Fibroblast of pulmonary artery (primary cell): ENCODE data around the gene HOXC13.

Experiments
- DNase-seq: peaks from one replicate; pipeline ENCODE4 v3.0.0-alpha.2; 2010; ENCODE audit warnings: low read depth
- H3K4me3 ChIP-seq: replicated peaks from 2 replicates; pipeline ENCODE4 v1.5.1; 2011; ENCODE audit warnings: low read depth, mild to moderate bottlenecking, control low read depth, low read length, moderate library complexity
- TF ChIP-seq, protein P1 (sequence below): IDR thresholded peaks from 2 replicates; pipeline ENCODE4 v1.5.1; 2011; ENCODE audit warnings: mild to moderate bottlenecking, control low read depth, low read length, inconsistent platforms; ENCODE audit errors: missing control alignments

HOXC13 gene

DNA sequence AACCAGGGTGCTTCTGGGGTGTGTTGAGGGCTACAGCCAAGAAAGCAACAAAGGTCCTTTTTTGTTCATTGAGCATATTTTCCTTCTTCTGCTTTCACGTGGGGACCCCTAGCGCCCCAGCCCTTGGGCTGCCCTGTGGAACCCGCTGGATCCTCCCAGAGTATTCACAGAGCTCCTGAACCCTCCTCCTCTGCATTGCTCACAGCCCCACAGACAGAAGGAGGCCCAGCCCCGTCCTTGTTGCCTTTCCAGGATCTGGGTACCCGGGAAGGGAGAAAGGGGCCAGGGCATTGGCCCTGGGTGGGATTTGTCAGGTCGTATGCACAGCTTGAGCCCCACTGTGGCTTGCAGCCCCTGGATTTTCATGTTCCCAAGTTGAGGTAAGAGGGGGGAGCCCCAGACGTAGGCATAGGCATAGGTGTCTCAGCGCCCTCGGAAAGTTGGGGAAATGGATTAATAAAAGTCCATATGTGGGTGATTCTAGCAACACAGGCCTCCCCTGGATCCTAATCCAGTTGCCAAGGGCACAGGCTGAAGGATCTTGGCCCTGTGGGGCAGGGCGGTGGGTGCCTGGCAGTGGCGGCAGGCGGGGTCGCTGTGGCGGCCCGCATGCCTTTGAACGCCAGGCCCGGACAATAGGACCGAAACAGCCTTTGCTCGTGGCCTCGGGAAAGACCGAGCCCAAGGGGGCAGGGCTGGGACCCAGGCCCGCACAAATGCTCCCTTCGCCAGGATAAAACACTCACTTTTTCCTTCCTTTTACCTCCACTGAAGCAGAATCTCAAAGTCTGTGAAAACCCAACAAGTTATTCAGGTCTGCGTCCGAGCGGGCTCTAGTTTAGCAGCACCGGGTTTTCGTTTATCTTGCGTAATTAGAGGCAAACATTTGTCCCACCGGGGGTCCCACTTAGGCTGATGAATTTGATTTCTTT, 43.3 kb downstream of the HOXC13 start:
- TF ChIP-seq, protein P1, sequence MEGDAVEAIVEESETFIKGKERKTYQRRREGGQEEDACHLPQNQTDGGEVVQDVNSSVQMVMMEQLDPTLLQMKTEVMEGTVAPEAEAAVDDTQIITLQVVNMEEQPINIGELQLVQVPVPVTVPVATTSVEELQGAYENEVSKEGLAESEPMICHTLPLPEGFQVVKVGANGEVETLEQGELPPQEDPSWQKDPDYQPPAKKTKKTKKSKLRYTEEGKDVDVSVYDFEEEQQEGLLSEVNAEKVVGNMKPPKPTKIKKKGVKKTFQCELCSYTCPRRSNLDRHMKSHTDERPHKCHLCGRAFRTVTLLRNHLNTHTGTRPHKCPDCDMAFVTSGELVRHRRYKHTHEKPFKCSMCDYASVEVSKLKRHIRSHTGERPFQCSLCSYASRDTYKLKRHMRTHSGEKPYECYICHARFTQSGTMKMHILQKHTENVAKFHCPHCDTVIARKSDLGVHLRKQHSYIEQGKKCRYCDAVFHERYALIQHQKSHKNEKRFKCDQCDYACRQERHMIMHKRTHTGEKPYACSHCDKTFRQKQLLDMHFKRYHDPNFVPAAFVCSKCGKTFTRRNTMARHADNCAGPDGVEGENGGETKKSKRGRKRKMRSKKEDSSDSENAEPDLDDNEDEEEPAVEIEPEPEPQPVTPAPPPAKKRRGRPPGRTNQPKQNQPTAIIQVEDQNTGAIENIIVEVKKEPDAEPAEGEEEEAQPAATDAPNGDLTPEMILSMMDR = no peak
- no peak overlapping the region for H3K4me3 ChIP-seq
- DNase-seq = no peak

DNA sequence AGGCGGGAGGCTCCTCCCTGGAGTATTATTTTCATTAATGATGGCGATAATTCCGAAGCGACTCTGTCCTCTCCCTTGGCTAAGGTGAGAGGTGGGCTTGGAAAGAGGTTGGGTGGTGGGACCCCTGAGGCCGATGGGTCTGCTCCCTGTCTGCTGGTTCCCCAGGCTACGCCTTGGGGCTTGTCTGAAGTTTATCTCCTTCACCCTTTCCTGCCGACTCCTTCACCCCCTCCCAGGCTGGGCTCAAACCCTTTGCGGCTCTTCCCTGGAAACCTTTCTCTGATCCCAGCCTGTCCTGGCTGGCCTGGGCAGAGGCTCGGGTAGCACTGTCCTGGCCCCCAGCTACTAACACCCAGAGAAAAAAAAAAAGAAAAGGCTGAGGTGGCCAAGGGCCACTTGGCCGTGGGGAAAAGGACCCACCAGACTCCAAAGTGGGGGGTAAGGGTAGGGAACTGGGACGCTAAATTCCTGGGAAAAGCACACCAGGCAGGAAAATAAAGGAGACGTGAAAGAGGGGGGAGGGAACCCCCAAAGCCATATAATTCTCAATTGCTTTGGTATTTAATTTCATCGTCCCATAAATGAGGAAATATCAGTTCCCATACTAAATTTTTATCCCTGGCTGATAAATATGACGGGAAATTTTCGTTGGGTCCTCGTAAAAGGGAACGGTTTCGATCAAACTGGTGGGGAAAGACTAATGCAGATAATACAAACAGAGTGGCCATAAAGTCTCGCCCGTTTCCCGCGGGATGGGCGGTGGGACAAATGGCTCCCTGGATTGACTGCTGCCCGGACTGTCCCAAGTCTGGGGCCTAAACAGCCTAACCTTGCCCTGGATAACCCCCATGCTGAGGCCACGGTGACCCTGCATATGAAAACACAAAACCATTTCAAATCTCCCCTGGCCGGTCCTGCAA, 44.3 kb downstream of the HOXC13 start:
- TF ChIP-seq, protein P1 = no peak
- no peak overlapping the region for H3K4me3 ChIP-seq
- no peak for DNase-seq

DNA sequence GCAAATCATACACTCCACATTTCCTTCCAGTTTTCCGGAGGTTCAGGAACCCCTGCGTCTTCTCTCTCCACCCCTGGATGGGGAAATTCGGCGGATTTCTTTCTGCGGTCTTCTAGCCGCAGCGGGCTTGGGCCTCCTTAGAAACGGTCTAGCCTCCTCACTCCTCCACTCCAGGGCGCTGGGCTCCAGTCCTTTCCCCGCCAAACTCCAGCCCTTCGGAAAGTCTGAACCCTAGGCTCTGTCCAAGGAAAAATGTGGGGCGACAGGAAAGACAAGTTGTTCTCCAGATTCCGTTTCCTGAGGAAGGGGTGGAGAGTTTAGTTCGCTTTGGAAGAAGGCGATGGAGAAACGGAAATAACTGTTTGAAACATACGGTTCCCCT, 44.9 kb downstream of the HOXC13 start:
- TF ChIP-seq, protein P1 = no peak
- DNase-seq = no peak

DNA sequence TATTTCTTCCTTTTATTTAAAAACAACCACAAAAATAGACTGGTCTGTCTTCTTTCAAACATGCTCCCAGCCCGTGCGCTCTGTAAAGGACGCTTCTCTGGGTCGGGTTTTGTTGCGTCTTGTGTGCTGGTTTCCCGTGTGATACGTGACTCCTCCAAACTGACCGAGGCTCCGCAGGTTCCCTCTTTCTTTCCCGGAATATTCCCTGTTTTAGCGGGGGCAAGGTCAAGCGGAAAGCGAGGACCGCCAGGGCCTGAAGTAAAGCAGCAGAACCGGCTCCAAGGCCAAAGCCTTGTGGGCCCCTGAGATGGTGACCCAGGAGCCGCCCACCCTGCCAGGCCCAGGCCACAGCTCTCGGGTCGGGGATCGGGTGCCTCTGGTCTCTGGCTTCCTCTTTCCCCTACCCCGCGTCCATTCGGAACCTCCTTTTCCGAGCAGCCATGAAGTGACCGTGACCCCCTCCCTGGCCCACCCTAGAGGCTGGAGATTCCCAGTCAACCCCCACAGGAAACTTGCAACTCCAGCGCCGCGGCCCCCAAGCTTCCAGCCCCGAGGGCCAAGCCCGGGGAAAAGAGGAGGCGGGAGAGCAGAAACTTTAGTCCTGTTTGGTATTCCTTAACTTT, 45.4 kb downstream of the HOXC13 start:
- no peak overlapping the region for H3K4me3 ChIP-seq
- no peak for DNase-seq
- TF ChIP-seq, protein P1 = no peak

More for the DNA sequence above, 44.9 kb downstream of the HOXC13 start:
- no peak overlapping the region for H3K4me3 ChIP-seq

DNA sequence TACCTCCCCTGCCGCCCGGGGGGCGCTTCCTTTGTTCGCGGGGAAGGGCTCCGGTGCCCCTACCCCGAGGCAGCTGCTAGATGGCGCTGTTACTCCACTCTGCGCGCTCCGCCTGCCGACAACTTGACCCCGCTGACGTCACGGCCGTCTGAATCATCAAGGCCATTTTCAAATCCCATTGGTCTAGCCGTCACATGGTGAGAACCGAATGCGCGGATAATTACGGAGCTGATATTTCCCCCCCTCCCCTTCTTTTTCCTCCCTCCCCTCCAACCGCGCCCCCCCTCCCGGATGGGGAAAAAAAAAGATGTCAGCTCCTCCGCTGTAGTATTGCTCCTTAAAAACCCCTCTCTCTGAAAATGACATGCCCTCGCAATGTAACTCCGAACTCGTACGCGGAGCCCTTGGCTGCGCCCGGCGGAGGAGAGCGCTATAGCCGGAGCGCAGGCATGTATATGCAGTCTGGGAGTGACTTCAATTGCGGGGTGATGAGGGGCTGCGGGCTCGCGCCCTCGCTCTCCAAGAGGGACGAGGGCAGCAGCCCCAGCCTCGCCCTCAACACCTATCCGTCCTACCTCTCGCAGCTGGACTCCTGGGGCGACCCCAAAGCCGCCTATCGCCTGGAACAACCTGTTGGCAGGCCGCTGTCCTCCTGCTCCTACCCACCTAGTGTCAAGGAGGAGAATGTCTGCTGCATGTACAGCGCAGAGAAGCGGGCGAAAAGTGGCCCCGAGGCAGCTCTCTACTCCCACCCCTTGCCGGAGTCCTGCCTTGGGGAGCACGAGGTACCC, 46.5 kb downstream of the HOXC13 start, which contains the start of gene HOXC10:
TSS of gene HOXC10 (plus strand) at position 246 of the 791 bp plus-strand sequence. CDS start at position 360, 114 bp downstream.
- no peak within 1 kb of the TSS for H3K4me3 ChIP-seq
- TF ChIP-seq, protein P1 = peak; percentile 38
- DNase-seq = peak; percentile 73

DNA sequence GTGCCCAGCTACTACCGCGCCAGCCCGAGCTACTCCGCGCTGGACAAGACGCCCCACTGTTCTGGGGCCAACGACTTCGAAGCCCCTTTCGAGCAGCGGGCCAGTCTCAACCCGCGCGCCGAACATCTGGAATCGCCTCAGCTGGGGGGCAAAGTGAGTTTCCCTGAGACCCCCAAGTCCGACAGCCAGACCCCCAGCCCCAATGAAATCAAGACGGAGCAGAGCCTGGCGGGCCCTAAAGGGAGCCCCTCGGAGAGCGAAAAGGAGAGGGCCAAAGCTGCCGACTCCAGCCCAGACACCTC, 47.0 kb downstream of the HOXC13 start:
- TF ChIP-seq, protein P1 = no peak
- no peak overlapping the region for H3K4me3 ChIP-seq

More for the DNA sequence above, 47.0 kb downstream of the HOXC13 start:
- no peak for DNase-seq
